Measurements from ENCODE around the gene MCF2L2.
"Not testable (repeated sequence)": the region's sequence is repeated elsewhere in the genome, so short reads cannot be mapped to it uniquely, and the experiment has no call there.

The MCF2L2 gene

GRCh38 chr3:183443395-183444385 lies 15.3 kb upstream of the MCF2L2 start:
- no peak for DNase-seq

GRCh38 chr3:183442994-183443393 lies 14.6 kb upstream of the MCF2L2 start:
- no peak for DNase-seq

- DNase-seq = not testable (repeated sequence)
Measured at GRCh38 chr3:183440521-183440920, 12.1 kb upstream of the MCF2L2 start.

- no peak for DNase-seq
Measured at GRCh38 chr3:183439515-183439914, 11.1 kb upstream of the MCF2L2 start.

GRCh38 chr3:183438735-183439134 lies 10.3 kb upstream of the MCF2L2 start:
- DNase-seq = peak; percentile 6

GRCh38 chr3:183437666-183438564 lies 9.5 kb upstream of the MCF2L2 start:
- no peak for DNase-seq

- no peak for DNase-seq
Measured at GRCh38 chr3:183437061-183437460, 8.6 kb upstream of the MCF2L2 start.

GRCh38 chr3:183435661-183436060 lies 7.2 kb upstream of the MCF2L2 start:
- no peak for DNase-seq

- no peak for DNase-seq
Measured at GRCh38 chr3:183434992-183435391, 6.6 kb upstream of the MCF2L2 start.

- no peak for DNase-seq
Measured at GRCh38 chr3:183434503-183434902, 6.1 kb upstream of the MCF2L2 start.

- no peak for DNase-seq
Measured at GRCh38 chr3:183430325-183430957, 2.0 kb upstream of the MCF2L2 start.

- peak; percentile 40 for DNase-seq
Measured at GRCh38 chr3:183427876-183428446, 458 bp downstream of the MCF2L2 start.

GRCh38 chr3:183427196-183427875 lies 1.1 kb downstream of the MCF2L2 start:
- no peak for DNase-seq

GRCh38 chr3:183418807-183419206 lies 9.6 kb downstream of the MCF2L2 start:
- not testable (repeated sequence) for DNase-seq

GRCh38 chr3:183411216-183411922 lies 17.1 kb downstream of the MCF2L2 start:
- no peak for DNase-seq

GRCh38 chr3:183410759-183411158 lies 17.7 kb downstream of the MCF2L2 start:
- DNase-seq = no peak

- no peak for DNase-seq
Measured at GRCh38 chr3:183410280-183410679, 18.1 kb downstream of the MCF2L2 start.

GRCh38 chr3:183409219-183409618 lies 19.2 kb downstream of the MCF2L2 start:
- DNase-seq = no peak

- no peak for DNase-seq
Measured at GRCh38 chr3:183401678-183402077, 26.7 kb downstream of the MCF2L2 start.

GRCh38 chr3:183400352-183400751 lies 28.1 kb downstream of the MCF2L2 start:
- no peak for DNase-seq

GRCh38 chr3:183396662-183397391 lies 31.6 kb downstream of the MCF2L2 start:
- no peak for DNase-seq
